Colonic mucosa (tissue), 4 donors: Measurements from ENCODE around the gene TCF25. TPM values are rescaled to one million over a fixed set of nuclear protein-coding genes. Genes with fewer than 3 reads are reported as not detected.

ENCODE experiments used
- DNase-seq: peaks from one replicate; pipeline ENCODE4 v3.0.0-alpha.2; 2020
- H3K27ac ChIP-seq: fragments of 200-600 bp; one replicate; pipeline ENCODE4 v1.8.0; 2021
- H3K27me3 ChIP-seq: fragments of 200-600 bp; one replicate; pipeline ENCODE4 v1.8.0; 2021
- H3K36me3 ChIP-seq: fragments of 200-600 bp; one replicate; pipeline ENCODE4 v1.8.0; 2021
- H3K4me1 ChIP-seq: fragments of 200-600 bp; one replicate; pipeline ENCODE4 v1.8.0; 2021; ENCODE audit warnings: mild to moderate bottlenecking
- H3K4me3 ChIP-seq: fragments of 200-600 bp; one replicate; pipeline ENCODE4 v1.8.0; 2021
- H3K9ac ChIP-seq, 2 donors: one replicate each; pipeline ENCODE4 v1.7.0; 2013; ENCODE audit warnings: control low read depth in 2 of 2, low read depth in 2 of 2, low read length in 2 of 2
- H3K9me3 ChIP-seq: fragments of 200-600 bp; one replicate; pipeline ENCODE4 v1.8.0; 2021
- intact Hi-C: fragments of 100-400 bp; cut with DNase I; formaldehyde crosslinking; loops from one replicate; pipeline ENCODE4 v1.14.1; 2022
- total RNA-seq, 2 donors: library from RNA; stranded (reverse); fragmentation: NEBNext Ultra II Directional in 1 of 2; extraction: Animal tissue kit (Norgen Biotek cat#: 25700) in 1 of 2; gene quantifications; one replicate each; pipeline ENCODE4 v1.2.1, GENCODE V29; 2021
- TF ChIP-seq, protein P1 (sequence below): fragments of 200-600 bp; IDR thresholded peaks from one replicate; pipeline ENCODE4 v1.8.0; 2022; ENCODE audit warnings: antibody characterized with exemption, mild to moderate bottlenecking
- donor health status: healthy.
- donor health status: DM: no; HTN: no; CAD: no.
- donor health status: DM: no; HTN: no; CAD: no.

The TCF25 gene
- total RNA-seq, 2 donors from 2014 or later = 164 to 165 TPM

DNA sequence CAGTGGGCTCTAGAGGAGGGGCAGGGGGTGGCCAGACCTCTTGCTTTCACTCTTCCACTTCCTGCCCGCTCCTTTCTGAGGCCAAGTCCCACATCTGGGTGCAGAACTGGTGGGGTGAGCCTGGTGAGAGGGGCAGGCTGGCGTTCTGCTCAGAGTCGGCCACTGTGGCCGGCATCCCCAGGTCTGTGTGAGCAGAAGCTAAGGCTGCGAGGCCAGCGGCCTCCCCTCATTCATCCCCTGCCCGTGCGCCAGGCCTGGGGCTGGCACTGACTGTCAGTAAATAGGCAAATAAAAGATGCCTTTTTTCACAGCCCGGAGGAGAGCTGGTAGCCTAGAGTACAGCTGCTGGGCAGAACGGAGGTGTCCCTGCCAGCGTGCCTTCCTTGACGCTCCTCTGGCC is 76.4 kb downstream of the TCF25 start:
- H3K27ac ChIP-seq = no peak overlapping the region
- DNase-seq = no peak
- peak overlapping the region; percentile 51 to 78 for H3K9ac ChIP-seq
- H3K4me1 ChIP-seq = peaks cover 9% of the 10 kb centered on the region
- H3K4me3 ChIP-seq = peak overlapping the region; percentile 56
- TF ChIP-seq, protein P1, sequence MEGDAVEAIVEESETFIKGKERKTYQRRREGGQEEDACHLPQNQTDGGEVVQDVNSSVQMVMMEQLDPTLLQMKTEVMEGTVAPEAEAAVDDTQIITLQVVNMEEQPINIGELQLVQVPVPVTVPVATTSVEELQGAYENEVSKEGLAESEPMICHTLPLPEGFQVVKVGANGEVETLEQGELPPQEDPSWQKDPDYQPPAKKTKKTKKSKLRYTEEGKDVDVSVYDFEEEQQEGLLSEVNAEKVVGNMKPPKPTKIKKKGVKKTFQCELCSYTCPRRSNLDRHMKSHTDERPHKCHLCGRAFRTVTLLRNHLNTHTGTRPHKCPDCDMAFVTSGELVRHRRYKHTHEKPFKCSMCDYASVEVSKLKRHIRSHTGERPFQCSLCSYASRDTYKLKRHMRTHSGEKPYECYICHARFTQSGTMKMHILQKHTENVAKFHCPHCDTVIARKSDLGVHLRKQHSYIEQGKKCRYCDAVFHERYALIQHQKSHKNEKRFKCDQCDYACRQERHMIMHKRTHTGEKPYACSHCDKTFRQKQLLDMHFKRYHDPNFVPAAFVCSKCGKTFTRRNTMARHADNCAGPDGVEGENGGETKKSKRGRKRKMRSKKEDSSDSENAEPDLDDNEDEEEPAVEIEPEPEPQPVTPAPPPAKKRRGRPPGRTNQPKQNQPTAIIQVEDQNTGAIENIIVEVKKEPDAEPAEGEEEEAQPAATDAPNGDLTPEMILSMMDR = no peak
- intact Hi-C loops = no loop called here
- H3K27me3 ChIP-seq = no peaks in the 10 kb centered on the region
- no peaks in the 10 kb centered on the region for H3K9me3 ChIP-seq
- H3K36me3 ChIP-seq = no peaks in the 10 kb centered on the region

DNA sequence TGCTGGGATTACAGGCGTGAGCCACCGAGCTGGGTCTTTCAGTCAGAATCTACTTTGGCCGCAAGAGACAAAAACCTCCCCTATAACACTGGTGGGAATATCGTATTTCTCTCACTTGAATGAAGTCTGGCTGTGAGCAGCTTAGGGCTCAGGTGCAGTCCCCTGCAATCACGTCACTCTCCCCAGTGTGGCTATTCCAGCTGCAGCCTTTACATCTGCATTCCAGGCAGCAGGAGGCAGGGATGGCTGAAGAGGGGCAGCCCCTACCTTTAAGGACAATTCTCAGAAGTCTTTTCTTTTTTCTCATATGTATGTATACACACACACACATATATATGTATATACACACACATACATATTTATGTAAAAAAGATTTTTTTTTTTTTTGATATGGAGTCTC is 78.1 kb downstream of the TCF25 start:
- DNase-seq = no peak
- intact Hi-C loops = no loop called here
- TF ChIP-seq, protein P1 = no peak

DNA sequence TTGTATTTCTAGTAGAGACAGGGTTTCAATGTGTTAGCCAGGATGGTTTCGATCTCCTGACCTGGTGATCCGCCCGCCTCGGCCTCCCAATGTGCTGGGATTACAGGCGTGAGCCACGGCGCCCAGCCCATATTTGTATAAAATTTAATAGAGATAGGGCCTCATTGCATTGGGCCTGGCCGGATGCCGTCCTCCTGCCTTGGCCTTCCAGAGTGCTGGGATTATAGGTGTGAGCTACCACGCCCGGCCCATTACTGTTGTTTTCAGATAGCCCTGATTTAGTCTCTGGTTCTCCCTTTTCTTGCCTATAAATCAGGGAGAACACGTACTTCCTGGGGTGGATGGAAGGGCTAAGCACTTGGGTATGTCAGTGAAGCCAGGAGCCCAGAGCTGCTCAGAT is 78.7 kb downstream of the TCF25 start:
- H3K27me3 ChIP-seq = no peaks in the 10 kb centered on the region
- TF ChIP-seq, protein P1 = no peak
- no peaks in the 10 kb centered on the region for H3K36me3 ChIP-seq
- H3K4me1 ChIP-seq = peaks cover 9% of the 10 kb centered on the region
- H3K9me3 ChIP-seq = no peaks in the 10 kb centered on the region
- H3K9ac ChIP-seq = no peak overlapping the region
- peak; percentile 58 for DNase-seq
- intact Hi-C loops = no loop called here
- no peak overlapping the region for H3K27ac ChIP-seq
- H3K4me3 ChIP-seq = no peak overlapping the region

More for the DNA sequence above, 78.1 kb downstream of the TCF25 start:
- H3K36me3 ChIP-seq = no peaks in the 10 kb centered on the region
- H3K27me3 ChIP-seq = no peaks in the 10 kb centered on the region
- H3K9me3 ChIP-seq = no peaks in the 10 kb centered on the region
- no peak overlapping the region for H3K27ac ChIP-seq
- no peak overlapping the region for H3K4me3 ChIP-seq
- H3K9ac ChIP-seq = no peak overlapping the region
- peaks cover 9% of the 10 kb centered on the region for H3K4me1 ChIP-seq

DNA sequence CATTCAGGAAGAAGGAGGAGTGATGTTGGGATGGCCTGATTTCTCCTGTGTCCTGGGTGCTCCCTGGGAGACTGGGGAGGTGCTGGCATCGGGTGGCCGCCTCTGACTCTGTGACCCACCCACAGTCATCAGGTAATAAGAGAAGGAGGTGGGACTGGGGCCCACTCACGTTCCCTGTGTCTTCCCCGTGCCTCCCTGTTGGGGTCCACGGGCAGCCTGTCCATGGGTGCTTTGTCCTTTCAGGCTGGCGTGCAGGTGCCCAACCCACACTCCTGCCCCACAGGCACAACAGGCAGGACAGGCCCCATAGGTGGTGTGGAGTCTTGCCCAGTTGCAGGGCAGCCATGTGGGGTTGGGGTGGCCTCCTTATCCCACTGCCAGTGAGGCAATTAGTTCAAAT is 79.2 kb downstream of the TCF25 start:
- Histone ChIP-seq H3K4me1 (peaks cover 8% of the 10 kb centered on the region), H3K27ac (no peak overlapping the region), H3K9ac (no peak overlapping the region), H3K9me3 (no peaks in the 10 kb centered on the region), H3K4me3 (no peak overlapping the region), H3K36me3 (no peaks in the 10 kb centered on the region), H3K27me3 (no peaks in the 10 kb centered on the region)
- intact Hi-C loops = no loop called here
- DNase-seq = no peak
- TF ChIP-seq, protein P1 = no peak

DNA sequence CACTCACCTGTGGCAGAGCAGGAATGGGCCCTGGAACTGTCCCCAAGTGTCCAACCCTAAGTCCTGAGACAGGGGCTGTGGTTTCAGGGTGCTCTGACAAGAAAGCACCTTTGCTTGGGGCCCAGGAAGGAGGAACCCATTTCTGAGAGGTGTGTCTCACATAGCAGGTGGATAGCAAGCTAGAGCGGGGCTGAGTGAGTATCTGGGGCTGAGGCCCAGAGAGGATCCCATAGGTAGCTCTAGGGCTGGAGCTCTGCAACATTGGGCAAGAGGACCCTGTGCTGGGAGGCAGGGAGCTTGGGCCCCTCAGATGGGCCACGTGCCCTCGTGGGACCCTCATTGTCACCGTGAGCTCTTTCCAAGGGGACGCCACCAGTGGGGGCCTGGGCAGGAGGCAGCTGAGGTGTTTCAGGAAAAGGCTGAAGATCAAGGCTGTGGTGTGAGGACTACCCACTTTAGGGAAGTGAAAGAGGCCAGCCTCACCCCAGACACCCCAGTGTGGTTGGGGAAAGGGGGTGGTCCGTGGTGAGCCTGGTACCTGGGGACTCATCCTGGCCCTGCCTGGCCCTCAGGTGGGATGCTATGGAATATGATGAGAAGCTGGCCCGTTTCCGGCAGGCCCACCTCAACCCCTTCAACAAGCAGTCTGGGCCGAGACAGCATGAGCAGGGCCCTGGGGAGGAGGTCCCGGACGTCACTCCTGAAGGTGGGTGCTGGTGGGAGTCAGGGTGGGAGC is 80.4 kb downstream of the TCF25 start:
- intact Hi-C loops = no loop called here
- Histone ChIP-seq H3K4me3 (no peak overlapping the region), H3K27ac (no peak overlapping the region), H3K27me3 (no peaks in the 10 kb centered on the region), H3K9ac (no peak overlapping the region), H3K36me3 (no peaks in the 10 kb centered on the region), H3K4me1 (peaks cover 4% of the 10 kb centered on the region), H3K9me3 (no peaks in the 10 kb centered on the region)
- TF ChIP-seq, protein P1 = no peak
- DNase-seq = no peak
